K562 (cell line): ENCODE data around the gene EPHA10. TPM values are rescaled to one million over a fixed set of nuclear protein-coding genes. Genes with fewer than 3 reads are reported as not detected.
A peak's percentile ranks its signal among the peaks of the same experiment; 100 is the strongest.

Experiments
- CTBP1 ChIP-seq: fragments of 450-650 bp; IDR thresholded peaks from 2 replicates; pipeline ENCODE4 v1.6.1; 2016; ENCODE audit warnings: borderline replicate concordance
- E2F6 ChIP-seq, 2 experiments: IDR thresholded peaks; 2 replicates each; pipeline ENCODE4 v1.6.1; 2011; ENCODE audit warnings: borderline replicate concordance in 1 of 2, control low read depth in 1 of 2, low read depth in 1 of 2, low read length in 1 of 2, mild to moderate bottlenecking in 1 of 2, mixed read lengths in 1 of 2, moderate library complexity in 1 of 2; ENCODE audit not compliant: insufficient read depth in 1 of 2, insufficient read length in 1 of 2, poor library complexity in 1 of 2, severe bottlenecking in 1 of 2; ENCODE audit errors: extremely low read depth in 1 of 2
- ETV6 ChIP-seq, 3 experiments: fragments of 150-350 bp in 1 of 3; sonication (generic) in 1 of 3; formaldehyde crosslinking in 1 of 3; IDR thresholded peaks; 2 replicates each; pipeline versions ENCODE4 v1.6.1 to v1.8.0; 2014 to 2022; ENCODE audit warnings: borderline replicate concordance in 2 of 3, low read depth in 2 of 3, antibody characterized with exemption in 1 of 3, low read length in 1 of 3, mild to moderate bottlenecking in 1 of 3, missing genetic modification reagents in 1 of 3
- POLR2A ChIP-seq: fragments of 450-650 bp; conservative IDR thresholded peaks from 2 replicates; pipeline ENCODE4 v1.6.1; 2016
- PPARD ChIP-seq: fragments of 250-450 bp; sonication (Bioruptor Pico); IDR thresholded peaks from 2 replicates; pipeline ENCODE4 v1.8.0; 2022; ENCODE audit warnings: inconsistent platforms, mild to moderate bottlenecking, moderate library complexity
- TCF15 ChIP-seq: fragments of 250-450 bp; sonication (Bioruptor Pico); IDR thresholded peaks from 2 replicates; pipeline ENCODE4 v1.8.0; 2022; ENCODE audit warnings: moderate library complexity, mild to moderate bottlenecking, inconsistent platforms
- TSHZ1 ChIP-seq: fragments of 250-450 bp; sonication (Bioruptor Pico); IDR thresholded peaks from 2 replicates; pipeline ENCODE4 v1.4.0; 2020; ENCODE audit warnings: mild to moderate bottlenecking, moderate library complexity
- ZNF398 ChIP-seq: fragments of 250-450 bp; sonication (Bioruptor Pico); IDR thresholded peaks from 2 replicates; pipeline ENCODE4 v1.8.0; 2021; ENCODE audit warnings: moderate library complexity, mild to moderate bottlenecking, inconsistent platforms
- ZNF766 ChIP-seq: fragments of 200-800 bp; sonication (Bioruptor generic); conservative IDR thresholded peaks from 2 replicates; pipeline ENCODE4 v1.6.1; 2016; ENCODE audit warnings: missing genetic modification characterization, missing compliant biosample characterization
- polyA plus RNA-seq, 8 experiments: library from polyadenylated mRNA; depleted of rRNA in 4 of 8; stranded (reverse) in 5 of 8; unstranded in 3 of 8; fragments of >200 nt; fragmentation: Nextera tagmentation in 2 of 8; fragmentation: Illumina TruSeq in 1 of 8; extraction: Ambion mirVana in 2 of 8; extraction: Trizol in 1 of 8; gene quantifications; 2 replicates each; pipeline versions ENCODE4 v1.2.1 to v1.2.3, GENCODE V29; 2011 to 2014; ENCODE audit warnings: inconsistent platforms in 1 of 8, missing spikeins in 1 of 8
- total RNA-seq, 7 experiments: library from RNA; depleted of rRNA in 6 of 7; stranded (reverse); fragments of >200 nt in 6 of 7; fragmentation: Illumina TruSeq in 2 of 7; extraction: Trizol in 2 of 7; gene quantifications; 2 replicates each; pipeline versions ENCODE4 v1.2.1 to v1.2.3, GENCODE V29; 2011 to 2021; ENCODE audit warnings: low replicate concordance in 1 of 7
- TF ChIP-seq, protein P1 (sequence below): IDR thresholded peaks from 2 replicates; pipeline ENCODE4 v1.6.1; 2012; ENCODE audit warnings: low read depth, low read length, improper control_type of control experiment, borderline replicate concordance
- TF ChIP-seq, protein P2 (sequence below), 2 experiments: fragments of 250-450 bp in 1 of 2; fragments of 450-650 bp in 1 of 2; sonication (Bioruptor Pico) in 1 of 2; IDR thresholded peaks; 2 replicates each; pipeline versions ENCODE4 v1.6.1 to v1.8.0; 2016 to 2021; ENCODE audit warnings: mild to moderate bottlenecking in 2 of 2, moderate library complexity in 2 of 2, missing compliant biosample characterization in 1 of 2, missing genetic modification characterization in 1 of 2
- TF ChIP-seq, protein P3 (sequence below): fragments of 450-650 bp; formaldehyde crosslinking; conservative IDR thresholded peaks from 2 replicates; pipeline ENCODE4 v1.4.0; 2022; ENCODE audit warnings: mild to moderate bottlenecking, missing genetic modification characterization

EPHA10 gene
- total and polyA plus RNA-seq, 9 of the 15 experiments (the other 6 are each of a cell fraction or from before 2014, with no cell fraction given): 0.03 TPM; not detected in 8

GRCh38 chr1:37692078-37692833, 72.7 kb downstream of the EPHA10 start, which contains the start of gene CDCA8 (continued):
- TF ChIP-seq, protein P1, sequence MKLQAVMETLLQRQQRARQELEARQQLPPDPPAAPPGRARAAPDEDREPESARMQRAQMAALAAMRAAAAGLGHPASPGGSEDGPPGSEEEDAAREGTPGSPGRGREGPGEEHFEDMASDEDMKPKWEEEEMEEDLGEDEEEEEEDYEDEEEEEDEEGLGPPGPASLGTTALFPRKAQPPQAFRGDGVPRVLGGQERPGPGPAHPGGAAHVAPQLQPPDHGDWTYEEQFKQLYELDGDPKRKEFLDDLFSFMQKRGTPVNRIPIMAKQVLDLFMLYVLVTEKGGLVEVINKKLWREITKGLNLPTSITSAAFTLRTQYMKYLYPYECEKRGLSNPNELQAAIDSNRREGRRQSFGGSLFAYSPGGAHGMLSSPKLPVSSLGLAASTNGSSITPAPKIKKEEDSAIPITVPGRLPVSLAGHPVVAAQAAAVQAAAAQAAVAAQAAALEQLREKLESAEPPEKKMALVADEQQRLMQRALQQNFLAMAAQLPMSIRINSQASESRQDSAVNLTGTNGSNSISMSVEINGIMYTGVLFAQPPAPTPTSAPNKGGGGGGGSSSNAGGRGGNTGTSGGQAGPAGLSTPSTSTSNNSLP: no peak; the same call in 1 of the 2 replicates
- TF ChIP-seq POLR2A (peak; percentile 98), ZNF766 (peak; percentile 69; the same call in 1 of the 2 replicates), PPARD (CRISPR knock-in tag) (no peak), E2F6 (IDR thresholded peaks at IDR 0.05; ENCODE audit: borderline replicate concordance in 1 of 2, extremely low read depth in 1 of 2, insufficient read depth in 1 of 2, insufficient read length in 1 of 2, low read depth in 1 of 2, low read length in 1 of 2, poor library complexity in 1 of 2, severe bottlenecking in 1 of 2) (peak in 1 of 2 experiments; percentile 32), TCF15 (no peak), TSHZ1 (no peak), ZNF398 (no peak), CTBP1 (no peak), ETV6 (IDR thresholded peaks at IDR 0.05; ENCODE audit: borderline replicate concordance in 1 of 2, low read depth in 2 of 2, low read length in 1 of 2) (no peak; a peak in 1 of 4 replicates), ETV6 (CRISPR knock-in tag; IDR thresholded peaks at IDR 0.05; ENCODE audit: borderline replicate concordance) (no peak)
- TF ChIP-seq, protein P2, sequence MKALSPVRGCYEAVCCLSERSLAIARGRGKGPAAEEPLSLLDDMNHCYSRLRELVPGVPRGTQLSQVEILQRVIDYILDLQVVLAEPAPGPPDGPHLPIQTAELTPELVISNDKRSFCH (CRISPR knock-in tag; IDR thresholded peaks at IDR 0.05): no peak
- TF ChIP-seq, protein P2 (tag; IDR thresholded peaks at IDR 0.05): no peak
- TF ChIP-seq, protein P3, sequence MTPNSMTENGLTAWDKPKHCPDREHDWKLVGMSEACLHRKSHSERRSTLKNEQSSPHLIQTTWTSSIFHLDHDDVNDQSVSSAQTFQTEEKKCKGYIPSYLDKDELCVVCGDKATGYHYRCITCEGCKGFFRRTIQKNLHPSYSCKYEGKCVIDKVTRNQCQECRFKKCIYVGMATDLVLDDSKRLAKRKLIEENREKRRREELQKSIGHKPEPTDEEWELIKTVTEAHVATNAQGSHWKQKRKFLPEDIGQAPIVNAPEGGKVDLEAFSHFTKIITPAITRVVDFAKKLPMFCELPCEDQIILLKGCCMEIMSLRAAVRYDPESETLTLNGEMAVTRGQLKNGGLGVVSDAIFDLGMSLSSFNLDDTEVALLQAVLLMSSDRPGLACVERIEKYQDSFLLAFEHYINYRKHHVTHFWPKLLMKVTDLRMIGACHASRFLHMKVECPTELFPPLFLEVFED (CRISPR knock-in tag): no peak
